Esophagus muscularis mucosa (tissue), 4 donors: ENCODE results near the gene PPIF. TPM values are rescaled to one million over a fixed set of nuclear protein-coding genes. Genes with fewer than 3 reads are reported as not detected.
A peak's percentile ranks its signal among the peaks of the same experiment; 100 is the strongest.
"Not testable (repeated sequence)": the region's sequence is repeated elsewhere in the genome, so short reads cannot be mapped to it uniquely, and the experiment has no call there.

Source experiments
- DNase-seq: peaks from one replicate; pipeline ENCODE4 v3.0.0-alpha.2; 2017; ENCODE audit errors: extremely low spot score
- H3K27ac ChIP-seq, 4 donors: fragments of 200-600 bp; sonication (generic); replicated peaks in 1 of 4; 1 replicate in 3 of 4; 2 replicates in 1 of 4; pipeline ENCODE4 v1.5.1; 2016 to 2019; ENCODE audit warnings: mild to moderate bottlenecking in 1 of 4
- H3K27me3 ChIP-seq, 4 donors: fragments of 200-600 bp; sonication (generic); one replicate each; pipeline versions ENCODE4 v1.5.1 to v1.6.0; 2016 to 2019
- H3K36me3 ChIP-seq, 4 donors: fragments of 200-600 bp; sonication (generic); one replicate each; pipeline ENCODE4 v1.5.1; 2016 to 2019
- H3K4me1 ChIP-seq, 4 donors: fragments of 200-600 bp; sonication (generic); one replicate each; pipeline ENCODE4 v1.5.1; 2016 to 2019
- H3K4me3 ChIP-seq, 4 donors: fragments of 200-600 bp; sonication (generic); 1 replicate in 2 of 4; 2 replicates in 2 of 4; pipeline ENCODE4 v1.5.1; 2016 to 2019; ENCODE audit warnings: mild to moderate bottlenecking in 4 of 4, moderate library complexity in 1 of 4
- H3K9me3 ChIP-seq, 4 donors: fragments of 200-600 bp; sonication (generic); 1 replicate in 3 of 4; 2 replicates in 1 of 4; pipeline ENCODE4 v1.5.1; 2016 to 2019
- EP300 ChIP-seq: sonication (generic); formaldehyde crosslinking; IDR thresholded peaks from one replicate; pipeline ENCODE4 v1.6.1; 2017; ENCODE audit warnings: antibody characterized with exemption
- POLR2A ChIP-seq: fragments of 450-650 bp; IDR thresholded peaks from one replicate; pipeline ENCODE4 v1.6.1; 2017; ENCODE audit warnings: antibody characterized with exemption, moderate library complexity, mild to moderate bottlenecking, low read depth
- POLR2AphosphoS5 ChIP-seq, 2 donors: sonication (generic); formaldehyde crosslinking; IDR thresholded peaks; one replicate each; pipeline ENCODE4 v1.6.1; 2017; ENCODE audit warnings: antibody characterized with exemption in 2 of 2
- WGBS: methylation state at CpG from one replicate; pipeline ENCODE4 v1.1.5; 2018; 5-methylcytosine and 5-hydroxymethylcytosine counted together
- intact Hi-C: fragments of 100-400 bp; cut with DNase I; formaldehyde crosslinking; loops from one replicate; pipeline ENCODE4 v1.15.1; 2023
- total RNA-seq, 4 donors: library from RNA; depleted of rRNA; stranded (reverse); fragments of >200 nt; gene quantifications; one replicate each; pipeline versions ENCODE4 v1.1.0 to v1.2.1, GENCODE V29; 2016
- TF ChIP-seq, protein P1 (sequence below), 3 experiments: fragments of 200-600 bp in 2 of 3; fragments of 450-650 bp in 1 of 3; sonication (generic) in 2 of 3; IDR thresholded peaks; one replicate each; pipeline ENCODE4 v1.5.1; 2017 to 2019; ENCODE audit warnings: antibody characterized with exemption in 3 of 3, mild to moderate bottlenecking in 2 of 3, moderate library complexity in 1 of 3

Gene PPIF
- total RNA-seq, 4 donors from 2014 or later: 19.5 to 42.2 (median 24.4) TPM

DNA sequence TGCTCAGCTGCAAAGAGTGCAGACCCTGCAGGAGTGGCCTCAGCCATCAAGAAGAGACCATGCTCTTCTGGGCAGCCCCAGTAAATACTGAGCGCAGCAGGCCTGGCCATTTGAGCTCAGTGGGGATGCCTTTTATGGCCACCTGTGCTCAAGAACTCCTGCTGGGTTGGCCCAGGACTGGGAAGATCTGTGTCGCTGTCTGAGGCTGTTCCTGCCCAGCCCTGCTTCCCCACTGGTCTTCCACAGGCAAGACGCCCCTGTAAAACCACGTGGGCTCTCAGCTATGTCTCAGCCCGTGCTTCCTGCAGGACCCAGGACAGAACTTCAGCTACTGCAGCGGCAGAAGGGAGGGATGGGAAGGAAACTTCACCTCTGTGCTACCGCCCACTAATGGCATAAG lies 10.5 kb upstream of the PPIF start:
- no peak for DNase-seq
- H3K9me3 ChIP-seq: no peaks in the 10 kb centered on the region
- H3K27ac ChIP-seq: no peak overlapping the region
- TF ChIP-seq EP300 (no peak), POLR2AphosphoS5 (IDR thresholded peaks at IDR 0.05) (no peak), POLR2A (no peak)
- TF ChIP-seq, protein P1, sequence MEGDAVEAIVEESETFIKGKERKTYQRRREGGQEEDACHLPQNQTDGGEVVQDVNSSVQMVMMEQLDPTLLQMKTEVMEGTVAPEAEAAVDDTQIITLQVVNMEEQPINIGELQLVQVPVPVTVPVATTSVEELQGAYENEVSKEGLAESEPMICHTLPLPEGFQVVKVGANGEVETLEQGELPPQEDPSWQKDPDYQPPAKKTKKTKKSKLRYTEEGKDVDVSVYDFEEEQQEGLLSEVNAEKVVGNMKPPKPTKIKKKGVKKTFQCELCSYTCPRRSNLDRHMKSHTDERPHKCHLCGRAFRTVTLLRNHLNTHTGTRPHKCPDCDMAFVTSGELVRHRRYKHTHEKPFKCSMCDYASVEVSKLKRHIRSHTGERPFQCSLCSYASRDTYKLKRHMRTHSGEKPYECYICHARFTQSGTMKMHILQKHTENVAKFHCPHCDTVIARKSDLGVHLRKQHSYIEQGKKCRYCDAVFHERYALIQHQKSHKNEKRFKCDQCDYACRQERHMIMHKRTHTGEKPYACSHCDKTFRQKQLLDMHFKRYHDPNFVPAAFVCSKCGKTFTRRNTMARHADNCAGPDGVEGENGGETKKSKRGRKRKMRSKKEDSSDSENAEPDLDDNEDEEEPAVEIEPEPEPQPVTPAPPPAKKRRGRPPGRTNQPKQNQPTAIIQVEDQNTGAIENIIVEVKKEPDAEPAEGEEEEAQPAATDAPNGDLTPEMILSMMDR (IDR thresholded peaks at IDR 0.05): no peak
- intact Hi-C loops: no loop called here
- H3K4me3 ChIP-seq: no peak overlapping the region
- H3K27me3 ChIP-seq: no peaks in the 10 kb centered on the region
- no peaks in the 10 kb centered on the region for H3K36me3 ChIP-seq
- H3K4me1 ChIP-seq: peaks cover 0 to 34% (median 12%) of the 10 kb centered on the region in 4 donors
- 66% methylated on average over 6 of the region's 7 CpGs for WGBS

DNA sequence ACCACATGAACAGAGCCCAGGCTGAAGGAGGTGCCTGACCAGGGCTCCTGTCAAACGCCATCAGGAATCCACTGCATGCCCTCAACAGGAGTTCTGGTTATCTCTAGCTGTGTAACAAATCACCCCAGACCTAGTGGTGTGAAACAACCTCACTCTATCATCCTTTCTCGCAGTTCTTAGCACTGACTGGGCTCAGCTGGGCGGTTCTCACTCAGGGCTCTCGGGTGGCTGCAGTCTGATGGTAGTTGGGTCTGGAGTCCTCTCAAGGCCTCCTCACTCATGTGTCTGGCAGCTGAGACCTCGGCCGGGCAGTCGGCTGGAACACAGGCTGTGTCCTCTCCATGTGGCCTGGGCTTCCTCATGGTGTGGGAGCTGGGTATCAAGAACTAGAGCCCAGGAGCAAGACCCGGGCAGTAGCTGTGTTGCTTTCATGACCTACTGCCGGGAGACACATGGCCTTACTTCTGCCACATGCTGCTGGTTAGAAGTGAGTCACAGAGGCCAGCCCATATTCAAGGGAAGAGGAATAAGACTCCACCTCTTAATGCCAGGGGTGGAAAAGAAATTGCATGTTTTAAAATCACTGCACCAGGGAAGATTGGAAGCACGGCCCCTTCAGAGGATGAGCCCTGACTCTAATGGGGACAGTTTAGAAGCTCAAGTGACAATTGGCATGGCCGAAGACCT lies 9.3 kb upstream of the PPIF start:
- intact Hi-C loops, DNase-seq, H3K4me3 ChIP-seq, H3K27me3 ChIP-seq, H3K27ac ChIP-seq, H3K9me3 ChIP-seq, H3K36me3 ChIP-seq: not testable (repeated sequence)
- 98% methylated on average over 6 of the region's 11 CpGs for WGBS
- H3K4me1 ChIP-seq: peaks cover 4 to 46% (median 13%) of the 10 kb centered on the region in 4 donors

DNA sequence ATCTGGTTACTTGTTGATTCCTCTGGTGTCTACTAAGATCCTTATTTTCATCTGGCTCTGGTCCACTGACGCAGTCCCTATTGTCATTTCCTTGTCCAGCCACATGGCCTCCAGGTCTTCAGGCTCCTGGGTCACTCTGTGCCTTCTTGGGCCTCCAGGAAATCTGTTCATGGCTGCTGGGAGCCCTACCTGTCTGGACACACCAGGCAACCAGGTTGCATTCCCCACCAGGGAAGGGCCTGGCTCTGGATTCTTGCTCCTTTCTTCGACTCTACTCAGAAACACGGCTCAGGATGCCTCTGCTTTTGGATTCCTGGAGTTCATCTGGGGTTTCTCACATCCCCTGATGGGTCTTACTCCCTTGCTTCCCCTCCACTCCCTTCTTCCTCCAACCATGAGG lies 8.0 kb upstream of the PPIF start:
- TF ChIP-seq EP300 (no peak), POLR2A (no peak), POLR2AphosphoS5 (IDR thresholded peaks at IDR 0.05) (no peak)
- TF ChIP-seq, protein P1 (IDR thresholded peaks at IDR 0.05): no peak
- intact Hi-C loops: no loop called here

DNA sequence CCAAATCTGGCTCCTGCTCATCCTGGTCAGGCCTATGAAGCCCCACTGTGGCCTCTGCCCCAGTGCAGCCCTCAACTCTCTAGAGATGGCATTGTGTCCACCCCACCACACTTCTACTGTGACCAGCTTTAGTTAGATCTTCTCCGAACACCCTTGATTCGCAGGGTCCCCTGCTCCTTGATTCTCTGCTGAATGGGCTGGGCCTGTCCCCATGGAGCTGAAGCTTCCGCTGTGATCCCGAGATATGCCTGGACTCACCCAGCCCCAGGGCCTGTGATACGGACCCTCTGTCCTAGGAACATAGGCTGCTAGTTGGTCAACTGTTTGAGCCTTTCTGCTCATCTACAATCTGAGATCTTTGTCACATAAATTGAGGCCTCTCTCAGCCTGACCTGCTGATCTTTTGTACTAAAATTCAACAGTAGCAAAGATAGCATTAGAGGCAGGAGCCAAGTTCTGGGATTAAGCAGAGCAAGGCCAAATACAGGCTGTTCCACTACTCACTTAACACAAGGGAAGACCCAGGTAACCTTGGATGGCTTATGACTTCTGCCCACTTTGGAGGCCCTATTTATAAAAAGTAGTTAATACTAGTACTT lies 6.5 kb upstream of the PPIF start:
- H3K27me3 ChIP-seq: no peaks in the 10 kb centered on the region
- H3K9me3 ChIP-seq: no peaks in the 10 kb centered on the region
- TF ChIP-seq POLR2A (no peak), EP300 (no peak), POLR2AphosphoS5 (IDR thresholded peaks at IDR 0.05) (no peak)
- TF ChIP-seq, protein P1 (IDR thresholded peaks at IDR 0.05): no peak
- H3K4me1 ChIP-seq: peaks cover 4 to 47% (median 16%) of the 10 kb centered on the region in 4 donors
- intact Hi-C loops: no loop called here
- H3K27ac ChIP-seq: peak overlapping the region in 1 of 4 donors; percentile 48
- H3K4me3 ChIP-seq: no peak overlapping the region
- WGBS: 100% methylated on average over 5 of the region's 5 CpGs
- no peaks in the 10 kb centered on the region for H3K36me3 ChIP-seq
- no peak for DNase-seq

More for the DNA sequence above, 8.0 kb upstream of the PPIF start:
- no peaks in the 10 kb centered on the region for H3K36me3 ChIP-seq
- peaks cover 4 to 53% (median 16%) of the 10 kb centered on the region in 4 donors for H3K4me1 ChIP-seq
- H3K4me3 ChIP-seq: no peak overlapping the region
- no peak for DNase-seq
- H3K27me3 ChIP-seq: no peaks in the 10 kb centered on the region
- H3K9me3 ChIP-seq: no peaks in the 10 kb centered on the region
- no peak overlapping the region for H3K27ac ChIP-seq
- WGBS: 74% methylated on average over 3 of the region's 3 CpGs

DNA sequence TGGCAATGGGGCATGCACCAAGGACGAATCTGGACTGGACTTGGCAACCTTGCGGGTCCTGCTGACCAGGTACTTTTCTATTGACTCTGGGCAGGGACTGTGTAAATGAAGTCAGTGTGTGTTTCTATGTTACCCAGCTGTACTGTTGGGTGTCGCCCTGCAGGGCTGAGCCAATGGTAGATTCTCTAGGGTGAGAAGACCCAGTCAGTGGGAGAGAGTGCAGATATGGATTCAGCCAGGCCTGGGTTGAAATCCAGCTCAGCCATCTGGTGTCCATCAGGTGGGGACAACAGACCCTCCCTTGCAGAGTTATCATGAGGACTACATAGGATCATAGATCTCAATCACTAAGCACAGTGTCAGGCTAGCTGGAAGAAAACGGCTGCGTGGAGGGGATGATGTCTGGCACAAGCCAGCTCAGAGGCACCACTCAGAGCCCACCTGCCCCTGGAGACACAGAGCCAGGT lies 4.9 kb upstream of the PPIF start:
- Histone ChIP-seq H3K4me3 (no peak overlapping the region), H3K9me3 (no peaks in the 10 kb centered on the region), H3K27me3 (no peaks in the 10 kb centered on the region), H3K27ac (no peak overlapping the region), H3K36me3 (no peaks in the 10 kb centered on the region), H3K4me1 (peaks cover 9 to 41% (median 19%) of the 10 kb centered on the region in 4 donors)
- 83% methylated on average over 5 of the region's 5 CpGs for WGBS
- intact Hi-C loops: no loop called here
- no peak for DNase-seq
- no peak for TF ChIP-seq POLR2AphosphoS5 (IDR thresholded peaks at IDR 0.05)
- TF ChIP-seq POLR2A: no peak
